DMS 273 treated with DMSO at 0.1 percent for 48 hours (cell line): ENCODE data around the gene BMPR1B.
A peak's percentile ranks its signal among the peaks of the same experiment; 100 is the strongest.

Experiments used
- DNase-seq: peaks from one replicate; lab custom pipeline; 2025; lab: John Stamatoyannopoulos, UW

BMPR1B gene

DNA sequence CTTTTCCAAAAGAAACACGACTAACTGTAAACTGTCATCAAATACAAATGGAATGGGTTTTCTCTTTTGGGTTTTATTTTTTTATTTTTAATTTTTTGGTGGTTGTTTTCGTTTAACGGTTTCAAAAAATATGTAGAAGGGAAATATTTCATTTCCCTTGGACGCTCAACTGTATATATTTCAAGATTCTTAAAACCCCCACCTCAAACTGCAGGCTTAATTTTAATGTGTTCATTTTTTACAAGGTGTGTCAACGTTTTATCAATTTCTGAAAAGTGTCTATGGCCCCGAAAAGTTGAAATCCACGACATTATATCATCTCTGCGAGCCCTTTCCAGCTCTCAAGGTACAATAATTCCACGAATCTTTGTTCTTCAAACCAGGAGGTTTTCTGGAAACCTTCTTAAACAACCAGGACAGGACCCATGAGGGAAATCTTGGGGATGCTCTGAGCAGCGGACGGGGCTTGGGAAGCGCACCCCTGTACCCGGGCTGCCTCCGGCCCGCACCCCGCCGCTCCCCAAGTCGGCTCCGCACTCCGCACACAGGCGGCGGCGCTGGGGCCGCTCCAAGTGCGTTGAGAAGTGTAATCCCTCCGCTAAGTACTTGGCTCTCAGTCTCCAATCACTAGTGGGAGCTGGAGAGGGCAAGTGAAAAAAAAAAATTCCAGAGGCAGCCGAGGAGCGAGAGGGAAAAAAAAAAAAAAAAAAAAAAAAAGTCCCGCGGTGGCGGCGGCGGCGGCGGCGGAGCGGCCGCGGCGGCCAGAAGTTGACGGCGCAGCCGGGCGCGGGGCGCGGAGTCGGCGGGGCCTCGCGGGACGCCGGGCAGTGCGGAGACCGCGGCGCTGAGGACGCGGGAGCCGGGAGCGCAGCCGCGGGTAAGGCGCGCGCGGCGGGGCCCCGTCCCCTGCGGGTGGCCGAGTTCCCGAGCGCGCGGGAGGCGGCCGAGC lies at the start of gene BMPR1B:
Gene BMPR1B, plus strand, starts transcription at position 764 of the 949 bp plus-strand sequence. CDS start 346,470 bp downstream, outside the sequence.
- no peak for DNase-seq

DNA sequence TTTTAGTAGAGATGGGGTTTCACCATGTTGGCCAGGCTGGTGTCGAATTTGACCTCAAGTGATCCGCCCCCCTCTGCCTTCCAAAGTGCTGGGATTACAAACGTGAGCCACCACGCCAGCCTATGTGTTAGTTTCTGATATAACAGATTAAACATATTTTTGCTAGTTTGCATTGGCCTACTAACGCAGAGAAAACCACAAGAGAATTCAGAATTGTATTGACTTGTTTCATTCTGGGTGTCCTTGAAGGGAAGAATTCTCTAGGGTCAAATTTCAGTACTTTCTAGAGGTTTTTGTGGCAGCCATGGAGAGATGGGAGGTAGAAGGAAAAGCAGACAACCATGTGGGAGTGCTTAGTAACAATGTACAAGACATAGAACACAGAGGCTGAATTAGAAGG lies 46.1 kb upstream of the BMPR1B start:
- no peak for DNase-seq

DNA sequence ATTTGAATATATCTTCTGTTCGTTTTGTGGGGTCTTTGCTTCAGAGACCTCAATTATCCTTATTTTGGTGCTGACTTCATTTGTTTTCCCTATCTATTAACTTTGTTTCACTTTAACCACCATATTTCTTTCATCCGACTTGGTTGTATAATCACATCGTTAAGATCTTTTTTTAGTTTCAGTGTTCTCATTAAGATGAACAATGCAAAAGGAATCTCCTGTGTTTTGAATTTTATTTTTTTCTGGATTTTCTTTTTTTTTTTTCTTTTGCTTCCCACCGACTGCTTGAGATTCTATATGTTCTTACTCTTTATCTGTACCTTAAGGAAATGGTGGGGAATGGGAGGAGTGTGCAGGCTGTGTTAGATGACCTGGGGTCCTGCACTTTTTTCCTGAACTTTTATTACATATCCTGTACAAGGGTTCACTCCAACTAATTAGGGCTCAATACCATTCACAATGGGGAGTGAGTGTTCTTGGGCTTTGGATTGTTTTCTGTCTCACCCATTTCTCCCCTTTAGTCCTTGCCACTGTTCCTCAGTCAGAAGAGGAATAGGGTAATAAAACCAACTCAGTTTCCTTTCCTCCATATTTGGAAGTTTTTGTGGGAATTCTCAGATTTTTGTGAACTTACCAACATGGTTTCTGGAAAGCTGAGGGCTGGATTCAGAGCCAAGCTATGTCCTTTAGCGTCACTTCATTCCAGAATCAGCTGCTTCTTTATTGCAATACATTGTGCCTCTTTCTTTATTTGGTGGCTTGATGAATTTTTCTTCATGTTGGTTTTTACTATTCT lies 43.2 kb upstream of the BMPR1B start:
- DNase-seq = no peak

DNA sequence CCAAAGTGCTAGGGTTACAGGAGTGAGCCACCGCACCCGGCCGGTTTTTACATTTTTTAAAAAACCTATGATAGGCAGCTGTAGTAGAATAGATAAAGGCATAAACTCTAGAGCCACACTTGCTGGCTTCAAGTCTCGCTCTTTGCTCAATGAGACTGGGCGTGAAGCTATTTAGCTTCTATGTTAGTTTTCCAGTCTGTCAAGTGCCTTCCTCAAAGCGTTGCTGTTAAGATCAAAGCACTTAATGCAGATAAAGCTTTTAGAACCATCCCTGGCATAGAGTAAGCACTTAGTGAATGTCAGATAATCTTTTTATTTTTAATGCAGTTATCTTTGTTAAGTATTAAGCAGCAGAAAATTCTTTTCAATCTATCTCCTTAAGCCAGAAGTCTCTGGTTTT lies 42.0 kb upstream of the BMPR1B start:
- no peak for DNase-seq

DNA sequence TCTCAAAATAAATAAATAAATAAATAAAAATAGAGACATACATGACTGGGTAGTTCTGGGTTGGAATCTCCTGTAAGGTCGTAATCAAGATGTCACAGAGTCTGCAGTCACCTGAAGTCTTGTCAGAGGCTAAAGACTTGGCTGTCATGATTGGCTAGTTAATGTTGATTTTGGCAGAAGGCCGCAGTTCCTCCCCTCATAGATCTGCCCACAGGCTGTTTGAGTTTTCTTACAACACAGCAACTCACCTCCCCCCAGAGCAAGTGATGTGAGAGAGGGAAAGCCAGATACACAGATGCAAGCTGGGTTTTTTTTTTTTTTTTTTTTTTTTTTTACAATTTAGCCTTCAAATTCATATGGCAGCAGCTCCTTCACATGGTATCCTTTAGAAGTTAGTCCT lies 36.4 kb upstream of the BMPR1B start:
- DNase-seq = no peak

DNA sequence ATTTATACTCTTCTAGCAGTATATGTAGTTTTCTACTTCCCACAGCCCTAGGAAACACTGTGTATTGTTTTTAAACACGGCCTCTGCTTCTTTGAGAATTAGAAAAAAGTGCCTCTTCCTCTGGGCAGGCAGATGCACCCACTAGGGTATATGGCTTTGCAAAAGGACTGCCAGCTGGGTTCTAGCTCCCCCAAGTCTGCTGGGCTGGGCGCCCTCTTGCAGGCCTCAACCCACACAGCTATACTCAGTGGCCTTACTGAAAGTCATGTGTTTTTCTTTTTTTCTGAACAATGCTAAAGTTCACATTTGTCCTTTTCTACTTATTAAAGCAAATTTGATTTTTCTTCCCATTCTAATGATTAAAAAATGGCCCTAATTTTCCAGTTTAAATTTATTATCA lies 35.5 kb upstream of the BMPR1B start:
- no peak for DNase-seq

DNA sequence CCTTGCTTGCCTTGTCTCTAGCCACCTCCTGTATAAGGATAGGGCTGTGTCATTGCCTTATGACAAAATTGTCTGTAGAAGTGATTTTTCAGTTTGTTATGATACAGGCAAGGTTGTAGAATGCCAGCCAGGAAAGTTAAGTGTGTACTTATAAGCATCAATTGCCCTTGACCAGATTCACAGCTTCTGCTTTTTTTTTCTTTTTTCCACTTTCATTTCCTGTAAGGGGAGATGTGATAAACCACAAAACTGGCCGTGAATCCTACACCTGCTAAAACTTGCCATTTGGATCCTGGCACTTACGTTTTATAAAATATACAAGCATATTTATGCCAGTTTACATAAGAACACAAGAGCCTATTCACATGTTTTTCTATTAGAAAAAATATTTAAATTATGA lies 35.0 kb upstream of the BMPR1B start:
- DNase-seq = no peak

DNA sequence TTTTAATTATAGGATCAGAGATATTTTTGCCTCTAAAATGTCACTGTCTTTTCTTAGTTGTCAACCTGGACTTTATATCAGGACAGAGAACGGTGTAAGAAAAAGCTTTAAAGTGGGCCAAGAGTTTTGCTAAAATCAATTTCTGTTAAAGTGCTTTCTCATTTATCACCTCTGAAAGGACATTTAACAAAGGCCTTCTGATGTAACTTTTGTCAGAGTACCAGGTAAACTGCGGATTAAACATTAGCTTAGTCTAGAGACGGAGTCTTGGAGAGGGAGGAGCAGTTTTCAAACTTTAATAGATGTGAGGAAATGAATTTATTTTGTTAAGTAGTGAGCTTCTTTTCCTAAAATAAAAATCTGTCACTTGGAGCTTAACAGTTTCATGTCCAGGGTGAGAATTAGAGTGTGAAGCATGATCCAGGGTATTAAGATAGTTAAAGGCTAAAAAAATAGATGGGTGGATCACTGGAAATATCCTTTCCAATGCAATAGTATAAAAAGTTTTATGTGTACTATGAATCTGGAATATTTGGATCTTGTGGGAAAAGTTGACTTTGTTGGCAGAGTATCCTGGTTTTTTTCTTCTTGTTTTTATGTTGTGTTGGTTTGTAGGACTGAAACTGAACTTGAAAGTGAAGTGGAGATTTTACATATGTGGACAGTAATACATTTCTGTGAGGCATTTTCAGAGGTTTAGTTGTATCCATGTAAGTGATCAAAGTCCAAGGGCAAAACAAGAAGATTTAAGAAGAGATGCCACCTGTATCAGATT lies 33.6 kb upstream of the BMPR1B start:
- no peak for DNase-seq

DNA sequence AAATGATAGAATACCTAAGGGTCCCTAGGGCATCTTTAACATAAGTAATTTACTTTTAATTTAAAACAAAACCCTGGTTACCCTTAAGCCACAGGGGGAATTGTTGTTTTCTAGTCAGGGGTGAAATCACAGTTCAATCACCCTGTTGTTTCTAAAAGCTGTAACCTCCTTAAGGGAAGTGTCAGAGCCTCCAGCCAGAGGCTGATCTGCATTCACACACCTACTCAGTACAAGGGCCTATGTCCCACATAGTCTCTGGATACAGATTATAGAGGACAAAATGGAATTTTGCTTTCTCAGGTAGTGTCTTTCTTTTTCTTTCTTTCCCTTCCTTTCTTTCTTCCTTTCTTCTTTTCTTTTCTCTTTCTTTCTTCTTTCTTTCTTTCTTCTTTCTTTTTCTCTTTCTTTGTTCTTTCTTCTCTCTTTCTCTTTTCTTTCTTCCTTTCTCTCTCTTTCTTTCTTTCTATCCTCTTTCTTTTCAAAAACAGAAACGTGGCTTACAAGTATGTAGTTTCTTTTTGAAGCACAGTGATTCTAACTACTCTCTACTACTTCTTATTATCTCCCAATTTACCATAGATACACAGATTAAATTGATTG lies 31.1 kb upstream of the BMPR1B start:
- DNase-seq = no peak

DNA sequence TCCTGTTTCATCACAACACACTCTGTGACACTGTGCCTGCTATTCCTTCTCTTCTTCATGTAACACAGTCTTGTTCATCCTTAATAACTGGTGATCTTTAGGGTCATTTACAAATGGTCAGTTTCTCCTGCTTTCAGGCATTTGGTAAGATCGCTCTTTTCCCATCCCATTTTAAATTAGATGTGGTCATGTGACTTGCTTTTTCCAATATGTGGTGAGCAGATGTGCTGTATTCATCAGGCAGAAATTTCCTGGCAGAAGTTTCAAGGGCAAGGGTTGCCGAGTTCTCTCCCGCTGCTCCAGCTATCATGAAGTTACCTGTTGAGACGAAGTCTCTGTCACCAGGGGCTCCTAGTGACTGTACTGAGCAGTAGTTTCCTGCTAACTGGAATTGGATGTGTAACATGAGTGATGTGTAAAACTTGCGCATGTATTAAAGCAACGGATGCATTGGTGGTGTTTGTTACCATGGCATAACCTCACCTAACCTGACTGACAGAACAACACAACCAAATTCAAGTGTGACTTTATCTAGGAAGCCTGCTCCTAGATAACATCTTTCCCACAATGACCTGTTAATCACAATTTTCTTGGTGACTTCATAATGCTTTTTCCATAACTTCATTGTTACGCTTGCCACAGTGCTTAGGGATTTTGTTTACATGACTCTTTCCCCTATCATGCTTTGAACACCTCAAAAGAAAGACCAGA lies 29.5 kb upstream of the BMPR1B start:
- no peak for DNase-seq

DNA sequence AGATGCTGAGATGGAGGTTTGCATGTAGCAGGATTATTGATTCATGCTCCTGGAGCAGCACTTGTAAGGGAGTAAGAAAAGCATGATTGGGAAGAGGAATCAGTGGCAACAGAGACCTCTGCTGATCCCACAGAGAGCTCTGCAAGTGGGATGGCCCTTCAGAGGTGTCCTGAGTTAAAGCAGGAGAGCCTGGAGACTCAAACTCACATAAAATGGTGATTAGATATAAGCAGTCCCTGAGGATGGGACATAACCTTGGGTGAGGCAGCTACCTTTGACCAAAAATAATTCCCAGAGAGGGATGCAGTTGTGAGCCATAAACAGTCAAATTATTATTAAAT lies 25.4 kb upstream of the BMPR1B start:
- no peak for DNase-seq

DNA sequence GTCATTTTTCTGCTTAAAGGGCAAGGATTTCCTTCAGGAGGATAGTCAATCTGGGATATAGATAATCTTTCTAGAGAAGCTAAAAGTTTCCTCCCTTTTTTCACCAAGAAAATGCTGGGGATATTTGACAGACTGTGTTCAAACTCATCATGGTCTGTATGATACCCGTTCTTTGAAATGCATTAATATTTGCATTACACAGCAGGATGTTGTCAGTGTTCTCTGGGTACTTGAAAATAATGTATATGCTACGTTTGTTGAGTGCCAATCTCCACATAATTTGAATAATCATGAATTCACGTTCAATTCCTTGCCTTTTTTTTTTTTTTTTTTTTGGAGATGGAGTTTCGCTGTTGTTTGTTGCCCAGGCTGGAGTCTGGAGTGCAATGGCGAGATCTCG lies 18.0 kb upstream of the BMPR1B start:
- DNase-seq = no peak

DNA sequence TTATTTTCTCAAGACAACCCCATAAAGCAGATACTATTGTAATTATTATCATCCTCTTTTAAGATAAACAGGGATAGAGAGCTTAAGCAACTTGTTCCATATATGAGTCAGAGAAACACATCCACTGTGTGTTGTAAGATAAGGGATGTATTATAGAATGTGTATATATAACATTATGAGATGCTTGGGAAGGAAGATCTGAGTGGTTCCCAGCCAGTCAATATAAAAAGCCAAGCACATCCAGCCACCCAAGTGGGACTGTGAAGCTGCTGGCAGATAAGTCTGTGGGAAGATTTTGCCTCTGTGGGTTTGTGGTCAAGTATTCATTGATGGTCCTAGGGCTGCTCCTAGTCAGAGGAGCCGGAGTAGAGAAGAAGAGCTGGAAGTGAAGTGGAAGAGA lies 16.5 kb upstream of the BMPR1B start:
- no peak for DNase-seq

DNA sequence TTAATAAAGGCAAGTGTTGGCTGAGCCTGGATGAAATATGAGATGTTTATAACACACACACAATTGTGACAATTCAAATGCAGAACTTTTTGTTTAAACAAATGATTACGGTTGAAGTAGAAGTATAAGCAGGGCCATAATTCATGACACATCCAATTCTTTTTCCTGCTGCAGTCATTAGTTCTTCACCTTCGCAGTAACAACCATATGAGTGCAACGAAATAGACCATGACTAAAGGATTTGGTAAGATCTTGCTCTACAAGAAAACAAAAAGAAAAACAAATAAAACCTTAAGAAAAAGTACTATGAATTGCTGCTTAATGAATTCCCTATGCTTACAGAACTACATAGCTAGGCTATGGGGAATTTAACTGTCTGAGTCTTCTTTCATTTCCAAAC lies 13.9 kb upstream of the BMPR1B start:
- no peak for DNase-seq

DNA sequence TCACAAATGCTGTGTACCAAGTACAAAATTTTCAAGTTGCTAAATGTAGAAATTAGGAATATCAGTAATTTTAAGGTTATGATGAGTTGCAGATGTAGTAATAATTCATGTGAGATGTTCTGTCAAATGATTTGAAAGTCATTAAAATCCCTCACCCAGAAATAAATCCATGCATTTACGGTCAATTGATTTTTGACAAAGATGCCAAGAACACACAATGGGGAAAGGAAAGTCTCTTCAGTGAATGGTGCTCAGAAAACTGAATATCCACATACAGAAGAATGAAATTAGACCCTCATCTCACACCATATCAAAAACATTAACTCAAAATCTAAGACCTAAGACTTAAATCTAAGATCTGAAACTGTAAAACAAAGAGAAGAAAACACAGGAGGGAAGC lies 12.9 kb upstream of the BMPR1B start:
- no peak for DNase-seq

DNA sequence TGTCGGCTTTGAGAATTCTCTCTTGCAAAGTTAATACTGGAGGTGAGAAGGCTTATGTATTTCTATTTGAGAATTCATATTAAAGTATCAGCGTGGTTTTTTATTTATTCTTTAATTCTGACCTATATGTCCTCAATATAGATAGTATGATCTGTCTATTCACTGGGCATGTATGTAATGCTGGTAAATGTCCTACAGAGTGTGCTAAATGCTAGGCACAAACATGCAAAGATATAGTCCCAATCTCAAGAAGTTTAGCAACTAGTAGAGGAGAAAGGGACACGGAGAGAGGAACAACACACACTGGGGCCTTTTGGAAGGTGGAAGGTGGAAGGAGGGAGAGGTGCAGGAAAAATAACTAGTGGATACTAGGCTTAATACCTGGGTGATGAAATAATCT lies 11.0 kb upstream of the BMPR1B start:
- DNase-seq = no peak

DNA sequence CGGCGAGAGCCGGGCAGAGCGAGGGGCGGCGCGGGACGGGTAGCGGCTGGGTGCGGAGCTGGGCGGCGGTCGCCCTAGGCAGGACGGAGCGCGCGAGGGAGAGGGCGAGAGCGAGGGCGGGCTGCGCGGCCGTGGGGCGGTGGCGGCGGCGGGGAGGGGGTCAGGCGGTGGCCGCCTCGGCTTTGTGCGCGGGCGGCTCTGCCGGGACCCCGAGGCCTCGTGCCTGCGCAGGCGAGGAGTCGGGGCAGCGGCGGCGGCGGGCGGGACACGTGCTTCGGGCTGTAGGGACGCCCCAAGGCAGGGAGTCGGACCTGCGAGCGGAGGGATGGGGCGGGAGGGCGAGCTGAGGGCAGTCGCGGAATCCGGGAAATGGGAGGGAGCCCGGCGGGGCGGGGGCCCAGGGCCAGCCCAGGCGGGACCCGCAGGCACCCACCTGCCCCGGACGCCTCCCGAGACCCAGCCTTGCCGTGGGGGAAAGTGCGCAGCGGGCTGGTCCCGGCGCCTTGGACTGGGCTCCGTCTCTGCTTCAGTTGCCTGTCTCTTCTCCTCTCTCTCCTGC lies 465 bp downstream of the BMPR1B start:
- peak; percentile 41 for DNase-seq

DNA sequence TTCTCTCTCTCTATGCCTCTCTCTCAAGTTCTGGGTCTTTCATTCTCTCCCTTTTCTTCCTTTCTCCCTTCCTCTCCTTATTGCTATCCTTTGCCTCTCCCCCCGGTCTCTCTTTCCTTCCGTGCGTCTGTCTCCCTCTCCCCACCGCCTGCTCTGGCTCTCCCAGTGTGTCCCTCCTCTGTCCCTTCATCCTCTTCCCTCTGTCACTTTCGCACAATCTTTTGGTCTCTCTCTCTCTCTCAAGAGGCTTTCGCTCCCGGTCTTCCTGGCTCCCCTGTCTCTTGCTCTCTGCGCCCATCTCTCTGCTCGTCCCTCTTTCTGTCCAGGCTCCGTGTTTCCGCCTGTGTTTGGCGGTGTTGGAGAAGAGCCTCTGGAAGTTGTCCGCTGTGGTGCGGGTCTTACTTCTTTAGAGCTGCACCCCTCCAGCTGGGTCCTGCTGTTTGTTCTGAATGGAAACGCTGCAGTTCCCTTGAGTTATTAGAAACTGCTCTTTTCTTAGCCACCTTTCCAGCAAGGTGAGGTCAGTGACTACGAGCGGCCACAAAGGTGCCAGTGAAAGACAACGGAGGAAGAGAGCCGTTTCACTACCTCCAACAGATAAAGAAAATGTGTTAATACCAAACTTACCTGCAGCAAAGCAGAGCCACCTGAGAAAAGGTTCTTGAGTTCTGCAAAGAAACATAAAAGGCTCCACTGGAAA lies 1.1 kb downstream of the BMPR1B start:
- no peak for DNase-seq

DNA sequence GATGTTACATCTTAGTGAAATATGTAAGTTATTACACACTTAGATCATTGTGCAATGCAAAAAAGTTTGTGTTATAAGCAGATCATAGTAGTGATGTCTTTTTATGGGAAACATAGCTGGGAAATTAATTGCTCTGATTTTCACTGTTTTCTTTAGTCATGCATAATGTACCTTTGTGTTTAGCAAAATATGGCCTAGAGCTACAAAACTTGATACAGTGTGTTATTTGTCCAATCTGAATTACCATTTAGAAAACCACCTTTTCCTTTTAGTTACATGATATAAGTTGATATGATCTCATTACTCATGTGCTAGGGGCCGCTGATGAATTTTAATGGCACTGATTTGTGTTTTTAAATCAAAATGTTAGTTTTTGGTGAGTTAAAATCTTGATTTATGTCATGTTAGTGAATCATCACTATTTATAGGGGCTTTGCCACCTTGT lies 2.0 kb downstream of the BMPR1B start:
- no peak for DNase-seq

DNA sequence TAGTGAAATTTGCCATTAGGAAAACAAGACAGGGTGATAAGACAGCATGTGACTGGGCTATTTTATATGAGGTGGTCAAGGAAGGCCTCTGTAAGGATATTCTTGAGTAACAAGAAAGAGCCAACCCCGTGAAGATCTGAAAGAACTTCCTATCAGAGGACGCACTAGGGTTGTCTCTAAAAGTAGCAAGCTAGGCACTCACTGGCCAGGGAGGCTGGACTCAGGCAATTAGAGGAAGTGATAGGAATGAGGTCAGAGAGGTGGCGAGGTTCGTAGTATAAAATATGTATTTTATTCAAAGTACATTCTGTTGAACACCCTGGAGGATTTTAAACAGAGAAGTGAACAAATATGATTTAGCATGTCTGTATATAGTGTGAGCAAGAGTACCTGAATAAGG lies 4.6 kb downstream of the BMPR1B start:
- DNase-seq = no peak
